ENCODE data around the gene STX1B.
A peak's percentile ranks its signal among the peaks of the same experiment; 100 is the strongest.

Gene STX1B

GRCh38 chr16:30989469-30990047, 20.9 kb downstream of the STX1B start:
- no peak for DNase-seq (ENCODE audit: low read depth)
- TF ChIP-seq CTCF (conservative IDR thresholded peaks at IDR 0.05; ENCODE audit: low read depth, low read length) = no peak
- no peak overlapping the region for H3K4me3 ChIP-seq (ENCODE audit: low read depth, low read length)

GRCh38 chr16:30987581-30988190, 22.8 kb downstream of the STX1B start:
- H3K4me3 ChIP-seq (ENCODE audit: low read depth, low read length) = no peak overlapping the region
- no peak for TF ChIP-seq CTCF (conservative IDR thresholded peaks at IDR 0.05; ENCODE audit: low read depth, low read length)
- no peak for DNase-seq (ENCODE audit: low read depth)

GRCh38 chr16:30986129-30986991, 24.1 kb downstream of the STX1B start:
- no peak overlapping the region for H3K4me3 ChIP-seq (ENCODE audit: low read depth, low read length)
- DNase-seq (ENCODE audit: low read depth) = no peak

GRCh38 chr16:30985401-30986128, 24.9 kb downstream of the STX1B start:
- no peak for TF ChIP-seq CTCF (conservative IDR thresholded peaks at IDR 0.05; ENCODE audit: low read depth, low read length)
- peak overlapping the region; percentile 52 for H3K4me3 ChIP-seq (ENCODE audit: low read depth, low read length)

More at GRCh38 chr16:30986129-30986991, 24.1 kb downstream of the STX1B start:
- no peak for TF ChIP-seq CTCF (conservative IDR thresholded peaks at IDR 0.05; ENCODE audit: low read depth, low read length)

GRCh38 chr16:30984669-30985400, 25.6 kb downstream of the STX1B start, which contains the start of gene HSD3B7:
TSS of gene HSD3B7 (plus strand) at chr16:30985207. CDS start at chr16:30985659, 452 bp downstream.
- peak within 1 kb of the TSS; percentile 52 for H3K4me3 ChIP-seq (ENCODE audit: low read depth, low read length)
- peak; percentile 93 for TF ChIP-seq CTCF (conservative IDR thresholded peaks at IDR 0.05; ENCODE audit: low read depth, low read length)
- peak; percentile 83 for DNase-seq (ENCODE audit: low read depth)

More at GRCh38 chr16:30985401-30986128, 24.9 kb downstream of the STX1B start:
- DNase-seq (ENCODE audit: low read depth) = no peak

Data from choroid plexus epithelial cell (primary cell).